Endodermal cell (in vitro differentiated cells): Measurements from ENCODE around the gene UBN1. TPM values are rescaled to one million over a fixed set of nuclear protein-coding genes. Genes with fewer than 3 reads are reported as not detected.
A peak's percentile ranks its signal among the peaks of the same experiment; 100 is the strongest.

Experiments
- DNase-seq: peaks from one replicate; pipeline ENCODE4 v3.0.0-alpha.2; 2017
- H3K27ac ChIP-seq: 2 replicates; pipeline ENCODE4 v1.5.1; 2013; ENCODE audit warnings: mild to moderate bottlenecking, low read depth, low read length, moderate library complexity
- H3K27me3 ChIP-seq: 2 replicates; pipeline ENCODE4 v1.6.1; 2013; ENCODE audit warnings: mild to moderate bottlenecking, low read length, moderate library complexity; ENCODE audit not compliant: insufficient read depth, control insufficient read depth, poor library complexity, severe bottlenecking
- H3K36me3 ChIP-seq: 2 replicates; pipeline ENCODE4 v1.7.0; 2013; ENCODE audit warnings: mild to moderate bottlenecking, low read length, moderate library complexity; ENCODE audit not compliant: control insufficient read depth, insufficient read depth
- H3K4me1 ChIP-seq: one replicate; pipeline ENCODE4 v1.7.0; 2013; ENCODE audit warnings: low read length; ENCODE audit not compliant: control insufficient read depth, insufficient read depth
- H3K4me3 ChIP-seq: 2 replicates; pipeline ENCODE4 v1.5.1; 2013; ENCODE audit warnings: mild to moderate bottlenecking, low read length, moderate library complexity
- H3K9ac ChIP-seq: 2 replicates; pipeline ENCODE4 v1.6.1; 2013; ENCODE audit warnings: mild to moderate bottlenecking, low read length, moderate library complexity; ENCODE audit not compliant: poor library complexity, severe bottlenecking; ENCODE audit errors: extremely low read depth
- H3K9me3 ChIP-seq: 2 replicates; pipeline ENCODE4 v1.6.1; 2013; ENCODE audit warnings: mild to moderate bottlenecking, low read length, moderate library complexity; ENCODE audit not compliant: control insufficient read depth
- H3K27ac Mint-ChIP-seq: 2 replicates; pipeline ENCODE4 v1.8.0; 2020; ENCODE audit warnings: mixed read lengths
- H3K27me3 Mint-ChIP-seq: 2 replicates; pipeline ENCODE4 v1.8.0; 2021; ENCODE audit warnings: mild to moderate bottlenecking, mixed read lengths; ENCODE audit not compliant: insufficient read depth
- H3K36me3 Mint-ChIP-seq: 2 replicates; pipeline ENCODE4 v1.8.0; 2020; ENCODE audit warnings: low read depth, mixed read lengths
- H3K4me1 Mint-ChIP-seq: 2 replicates; pipeline ENCODE4 v1.8.0; 2020; ENCODE audit warnings: mixed read lengths
- H3K4me3 Mint-ChIP-seq: 2 replicates; pipeline ENCODE4 v1.8.0; 2020; ENCODE audit warnings: mild to moderate bottlenecking, moderate library complexity, mixed read lengths
- H3K9me3 Mint-ChIP-seq: 2 replicates; pipeline ENCODE4 v1.8.0; 2020; ENCODE audit warnings: mild to moderate bottlenecking, mixed read lengths
- CTCF ChIP-seq: fragments of 200-600 bp; sonication (generic); conservative IDR thresholded peaks from 2 replicates; pipeline ENCODE4 v1.5.0; 2021; ENCODE audit warnings: antibody characterized with exemption, mild to moderate bottlenecking
- WGBS, 2 experiments: methylation state at CpG; one replicate each; pipeline versions ENCODE4 v1.1.5 to v1.1.7; 2013; ENCODE audit warnings: missing lambda C conversion rate in 2 of 2, mixed read lengths in 1 of 2; ENCODE audit not compliant: insufficient coverage in 1 of 2, insufficient read length in 1 of 2; 5-methylcytosine and 5-hydroxymethylcytosine counted together
- long read RNA-seq, 4 experiments: library from polyadenylated mRNA in 2 of 4; library from RNA in 1 of 4; library from capped mRNA in 1 of 4; stranded (forward) in 3 of 4; unstranded in 1 of 4; transcript quantifications; one replicate each; pipeline ENCODE4 v2.0.0, GENCODE V29; 2020 to 2021; ENCODE audit warnings: inconsistent platforms in 1 of 4
- polyA plus RNA-seq, 2 experiments: library from polyadenylated mRNA; stranded (reverse); fragments of 50-300 nt; gene quantifications; one replicate each; pipeline ENCODE4 v1.2.3, GENCODE V29; 2013
- total RNA-seq, 2 donors: library from RNA; stranded (reverse); fragmentation: NEBNext Ultra II Directional in 1 of 2; extraction: Animal tissue kit (Norgen Biotek cat#: 25700) in 1 of 2; gene quantifications; 2 replicates in 1 of 2; 3 replicates in 1 of 2; pipeline ENCODE4 v1.2.1, GENCODE V29; 2021

UBN1 gene
- total RNA-seq: 10 to 100 TPM; 36.8 to 46.7 TPM
- polyA plus RNA-seq (2013, experiment 1 of 2): 26.9 TPM
- polyA plus RNA-seq (2013, experiment 2 of 2): 28.6 TPM
- long read RNA-seq, experiment 1, partial matches to known transcripts: 6 of 16 reads
- long read RNA-seq, experiment 1, other reads (novel, unspliced or antisense): 10 of 16 reads
- long read RNA-seq, experiment 2, full-length matches to known transcripts: 11 of 56 reads
- long read RNA-seq, experiment 2, partial matches to known transcripts: 17 of 56 reads
- long read RNA-seq, experiment 2, other reads (novel, unspliced or antisense): 28 of 56 reads
- long read RNA-seq, experiment 3, partial matches to known transcripts: 21 of 22 reads
- long read RNA-seq, experiment 3, other reads (novel, unspliced or antisense): 1 of 22 reads
- long read RNA-seq, experiment 4, partial matches to known transcripts: 0 of 1 reads
- long read RNA-seq, experiment 4, other reads (novel, unspliced or antisense): 1 of 1 reads

- peak within 1 kb of the TSS; percentile 76 for H3K4me3 Mint-ChIP-seq
- peak within 1 kb of the TSS; percentile 87 for H3K27ac ChIP-seq
These were observed at the start of gene UBN1, which contains the start of gene GLYR1 for GRCh38 chr16:4846901-4847773. Gene UBN1 (plus strand): TSS chr16:4847481. CDS start chr16:4852918, 5,437 bp downstream. Gene GLYR1 (minus strand): TSS chr16:4847288. CDS start chr16:4847265, 23 bp downstream.

GRCh38 chr16:4797805-4798252 lies 49.5 kb upstream of the UBN1 start:
- Mint-ChIP-seq H3K4me1 (peaks cover 3% of the 10 kb centered on the region), H3K27ac (no peak overlapping the region), H3K4me3 (no peak overlapping the region), H3K27me3 (no peaks in the 10 kb centered on the region), H3K36me3 (peaks cover 13% of the 10 kb centered on the region), H3K9me3 (no peaks in the 10 kb centered on the region)
- no peak for DNase-seq
- no peaks in the 10 kb centered on the region for H3K27me3 ChIP-seq
- no peaks in the 10 kb centered on the region for H3K9me3 ChIP-seq
- H3K9ac ChIP-seq: no peak overlapping the region
- no peak for TF ChIP-seq CTCF
- H3K4me3 ChIP-seq: no peak overlapping the region
- H3K4me1 ChIP-seq: peaks cover 6% of the 10 kb centered on the region
- 91 to 97% methylated on average over 17 to 22 of the region's 22 CpGs for WGBS, 2 experiments
- H3K36me3 ChIP-seq: no peaks in the 10 kb centered on the region
- H3K27ac ChIP-seq: no peak overlapping the region

More at GRCh38 chr16:4846901-4847773, at the start of gene UBN1, which contains the start of gene GLYR1:
- no peaks in the 10 kb centered on the region for H3K27me3 ChIP-seq
- H3K36me3 ChIP-seq: peaks cover 34% of the 10 kb centered on the region
- peak within 1 kb of the TSS; percentile 94 for H3K27ac Mint-ChIP-seq
- no peaks in the 10 kb centered on the region for H3K4me1 ChIP-seq
- no peaks in the 10 kb centered on the region for H3K27me3 Mint-ChIP-seq
- WGBS, 2 experiments: 0 to 1% methylated on average over 34 to 126 of the region's 126 CpGs
- peak within 1 kb of the TSS; percentile 98 for H3K4me3 ChIP-seq
- no peaks in the 10 kb centered on the region for H3K9me3 Mint-ChIP-seq
- peaks cover 30% of the 10 kb centered on the region for H3K36me3 Mint-ChIP-seq
- peaks cover 34% of the 10 kb centered on the region for H3K4me1 Mint-ChIP-seq
- peak; percentile 99 for DNase-seq
- no peaks in the 10 kb centered on the region for H3K9me3 ChIP-seq
- no peak for TF ChIP-seq CTCF
- H3K9ac ChIP-seq: peak within 1 kb of the TSS; percentile 91

GRCh38 chr16:4798456-4798855 lies 48.8 kb upstream of the UBN1 start:
- Mint-ChIP-seq H3K4me1 (peaks cover 5% of the 10 kb centered on the region), H3K27me3 (no peaks in the 10 kb centered on the region), H3K4me3 (no peak overlapping the region), H3K27ac (no peak overlapping the region), H3K36me3 (peaks cover 13% of the 10 kb centered on the region), H3K9me3 (no peaks in the 10 kb centered on the region)
- H3K27me3 ChIP-seq: no peaks in the 10 kb centered on the region
- TF ChIP-seq CTCF: no peak
- H3K9me3 ChIP-seq: no peaks in the 10 kb centered on the region
- no peaks in the 10 kb centered on the region for H3K36me3 ChIP-seq
- no peak for DNase-seq
- peaks cover 9% of the 10 kb centered on the region for H3K4me1 ChIP-seq
- 91 to 95% methylated on average over 8 to 16 of the region's 16 CpGs for WGBS, 2 experiments
- no peak overlapping the region for H3K27ac ChIP-seq
- no peak overlapping the region for H3K4me3 ChIP-seq
- H3K9ac ChIP-seq: no peak overlapping the region
